Parathyroid adenoma (tissue), 2 donors: Measurements from ENCODE around the gene DIPK1A.

ENCODE experiments used
- H2AFZ ChIP-seq: fragments of 300-600 bp; sonication (generic); one replicate; pipeline ENCODE4 v1.7.0; 2017; ENCODE audit warnings: antibody characterized with exemption, mild to moderate bottlenecking
- H3K27ac ChIP-seq: fragments of 300-600 bp; sonication (generic); one replicate; pipeline ENCODE4 v1.7.0; 2017
- H3K27me3 ChIP-seq: fragments of 300-600 bp; sonication (generic); one replicate; pipeline ENCODE4 v1.7.0; 2017; ENCODE audit warnings: low read length; ENCODE audit not compliant: control insufficient read depth, insufficient read depth
- H3K36me3 ChIP-seq: fragments of 300-600 bp; sonication (generic); one replicate; pipeline ENCODE4 v1.7.0; 2017; ENCODE audit warnings: low read length; ENCODE audit not compliant: control insufficient read depth, insufficient read depth
- H3K4me1 ChIP-seq: fragments of 300-600 bp; sonication (generic); one replicate; pipeline ENCODE4 v1.7.0; 2017; ENCODE audit warnings: control low read depth
- H3K4me2 ChIP-seq: fragments of 300-600 bp; sonication (generic); one replicate; pipeline ENCODE4 v1.7.0; 2017; ENCODE audit warnings: low read length
- H3K4me3 ChIP-seq: fragments of 300-600 bp; sonication (generic); one replicate; pipeline ENCODE4 v1.7.0; 2017; ENCODE audit warnings: low read depth, low read length
- H3K79me2 ChIP-seq: fragments of 300-600 bp; sonication (generic); one replicate; pipeline ENCODE4 v1.7.0; 2017; ENCODE audit warnings: control low read depth
- H3K9ac ChIP-seq: fragments of 300-600 bp; sonication (generic); one replicate; pipeline ENCODE4 v1.7.0; 2017; ENCODE audit warnings: mild to moderate bottlenecking
- H3K9me3 ChIP-seq: fragments of 300-600 bp; sonication (generic); one replicate; pipeline ENCODE4 v1.7.0; 2017; ENCODE audit warnings: low read length; ENCODE audit not compliant: control insufficient read depth
- TF ChIP-seq, protein P1 (sequence below): fragments of 300-600 bp; sonication (generic); IDR thresholded peaks from one replicate; pipeline ENCODE4 v1.7.0; 2017; ENCODE audit warnings: antibody characterized with exemption, mild to moderate bottlenecking
- donor health status: primary hyperparathyroidism.

Gene DIPK1A

DNA sequence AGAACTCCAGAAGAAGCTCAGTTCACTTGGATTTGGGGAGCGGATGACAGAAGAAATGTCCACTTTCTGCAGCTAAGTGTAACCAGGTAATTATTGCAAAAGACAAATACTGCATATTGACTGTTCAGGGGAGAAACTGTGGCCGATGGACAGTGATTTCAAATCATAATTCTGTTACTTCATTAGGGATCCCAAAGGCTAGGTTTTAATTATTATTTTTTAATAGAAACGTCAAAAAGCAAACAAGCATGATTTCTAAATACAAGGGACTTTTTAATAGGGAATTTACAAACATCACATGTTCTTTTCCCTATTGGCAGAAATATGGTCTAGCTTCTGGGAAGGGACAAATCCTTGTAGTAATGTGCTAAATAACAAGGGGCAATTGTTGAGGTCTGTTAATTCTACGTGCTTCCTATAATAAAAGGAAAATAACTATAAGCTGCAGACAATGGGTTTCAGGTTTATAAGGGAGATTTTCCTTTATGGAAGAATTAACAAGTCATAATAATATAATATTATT, 15.5 kb downstream of the DIPK1A start:
- no peak overlapping the region for H3K9ac ChIP-seq
- H3K27ac ChIP-seq, result no peak overlapping the region
- TF ChIP-seq, protein P1, sequence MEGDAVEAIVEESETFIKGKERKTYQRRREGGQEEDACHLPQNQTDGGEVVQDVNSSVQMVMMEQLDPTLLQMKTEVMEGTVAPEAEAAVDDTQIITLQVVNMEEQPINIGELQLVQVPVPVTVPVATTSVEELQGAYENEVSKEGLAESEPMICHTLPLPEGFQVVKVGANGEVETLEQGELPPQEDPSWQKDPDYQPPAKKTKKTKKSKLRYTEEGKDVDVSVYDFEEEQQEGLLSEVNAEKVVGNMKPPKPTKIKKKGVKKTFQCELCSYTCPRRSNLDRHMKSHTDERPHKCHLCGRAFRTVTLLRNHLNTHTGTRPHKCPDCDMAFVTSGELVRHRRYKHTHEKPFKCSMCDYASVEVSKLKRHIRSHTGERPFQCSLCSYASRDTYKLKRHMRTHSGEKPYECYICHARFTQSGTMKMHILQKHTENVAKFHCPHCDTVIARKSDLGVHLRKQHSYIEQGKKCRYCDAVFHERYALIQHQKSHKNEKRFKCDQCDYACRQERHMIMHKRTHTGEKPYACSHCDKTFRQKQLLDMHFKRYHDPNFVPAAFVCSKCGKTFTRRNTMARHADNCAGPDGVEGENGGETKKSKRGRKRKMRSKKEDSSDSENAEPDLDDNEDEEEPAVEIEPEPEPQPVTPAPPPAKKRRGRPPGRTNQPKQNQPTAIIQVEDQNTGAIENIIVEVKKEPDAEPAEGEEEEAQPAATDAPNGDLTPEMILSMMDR, result no peak
- no peaks in the 10 kb centered on the region for H3K36me3 ChIP-seq
- no peaks in the 10 kb centered on the region for H3K79me2 ChIP-seq
- H3K4me2 ChIP-seq, result no peak overlapping the region
- no peak overlapping the region for H3K4me3 ChIP-seq
- no peaks in the 10 kb centered on the region for H3K4me1 ChIP-seq
- H3K9me3 ChIP-seq, result no peaks in the 10 kb centered on the region
- H2AFZ ChIP-seq, result no peak overlapping the region
- no peaks in the 10 kb centered on the region for H3K27me3 ChIP-seq

DNA sequence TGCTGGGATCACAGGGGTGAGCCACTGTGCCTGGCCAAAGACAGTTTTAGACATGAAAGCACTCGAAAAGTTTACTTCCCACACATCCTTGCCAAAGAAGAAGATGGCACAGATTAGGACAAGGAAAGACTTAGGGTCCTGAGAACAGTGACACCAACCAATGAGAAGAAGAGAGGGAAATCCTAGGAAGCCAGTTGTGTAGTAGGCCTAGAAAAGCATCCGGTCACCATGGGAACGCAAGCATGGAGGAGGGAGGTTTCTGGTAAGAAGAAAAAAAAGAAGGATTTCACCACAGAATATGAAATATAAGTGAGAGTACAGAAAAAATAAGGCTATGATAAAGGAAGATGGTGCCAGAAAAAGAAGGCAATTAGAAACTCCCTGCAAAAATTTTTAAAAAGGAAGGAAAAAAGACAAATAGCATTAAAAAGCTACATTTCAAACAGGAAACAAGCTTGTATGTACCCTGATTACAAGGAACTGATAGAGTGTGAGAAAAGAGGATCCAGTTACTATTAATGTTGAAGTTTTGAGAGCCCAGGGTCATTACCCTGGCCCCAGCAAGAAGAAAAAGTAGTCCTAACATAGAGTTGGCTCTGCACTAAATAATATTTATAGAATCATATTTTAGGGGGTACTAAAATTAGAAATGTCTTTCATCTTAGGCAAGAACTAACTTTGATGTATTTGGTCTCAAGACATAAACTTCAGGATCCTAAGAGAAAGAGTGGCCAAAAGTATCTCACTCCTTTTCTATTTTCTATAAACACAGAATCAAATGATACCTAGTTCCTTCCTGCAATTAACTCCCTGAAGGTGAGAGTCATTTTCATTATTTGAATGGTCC, 16.1 kb downstream of the DIPK1A start:
- no peaks in the 10 kb centered on the region for H3K4me1 ChIP-seq
- H3K4me3 ChIP-seq, result no peak overlapping the region
- H3K27me3 ChIP-seq, result no peaks in the 10 kb centered on the region
- peak overlapping the region; percentile 46 for H2AFZ ChIP-seq
- H3K4me2 ChIP-seq, result no peak overlapping the region
- H3K36me3 ChIP-seq, result no peaks in the 10 kb centered on the region
- peak overlapping the region; percentile 29 for H3K27ac ChIP-seq
- peaks cover 3% of the 10 kb centered on the region for H3K79me2 ChIP-seq
- H3K9ac ChIP-seq, result no peak overlapping the region
- TF ChIP-seq, protein P1, result no peak
- H3K9me3 ChIP-seq, result no peaks in the 10 kb centered on the region

DNA sequence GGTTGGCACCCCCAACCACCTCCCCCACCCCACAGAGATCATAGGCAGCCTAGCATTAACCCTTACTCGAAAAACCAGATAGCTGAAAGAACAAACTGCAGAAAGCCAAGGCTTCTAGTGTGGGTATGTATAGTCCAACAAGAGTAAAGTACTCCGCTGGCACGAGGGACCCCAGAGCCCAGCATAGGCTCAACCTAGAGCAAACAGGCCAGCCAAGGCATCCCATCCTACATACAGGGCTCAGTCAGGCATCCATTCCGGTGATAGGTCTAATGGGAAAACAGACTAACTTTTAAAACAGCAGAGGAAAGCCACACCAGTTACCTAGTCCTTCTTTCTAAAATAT, 17.8 kb downstream of the DIPK1A start:
- Histone ChIP-seq H3K9ac (no peak overlapping the region), H3K4me1 (no peaks in the 10 kb centered on the region)

DNA sequence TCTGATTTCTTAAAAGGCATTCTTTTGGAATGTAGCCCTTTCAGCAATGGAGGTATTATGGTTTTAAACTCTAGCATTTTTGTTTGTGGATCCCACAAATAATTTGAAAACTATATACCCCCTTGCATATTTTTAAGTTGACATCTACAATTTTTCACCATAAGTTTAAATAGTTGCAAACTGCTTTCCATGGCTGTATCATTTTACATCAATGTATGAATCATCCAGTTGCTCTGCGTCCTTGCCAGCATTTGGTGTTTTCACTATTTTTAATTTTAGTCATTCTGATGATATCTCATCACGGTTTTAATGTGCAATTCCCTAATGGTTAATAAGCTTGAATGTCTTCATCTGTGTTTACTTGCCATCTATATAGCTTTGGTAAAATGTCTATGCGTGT, 20.7 kb downstream of the DIPK1A start:
- no peaks in the 10 kb centered on the region for H3K4me1 ChIP-seq
- H3K27ac ChIP-seq, result no peak overlapping the region

More for the DNA sequence above, 17.8 kb downstream of the DIPK1A start:
- TF ChIP-seq, protein P1, result no peak
- no peaks in the 10 kb centered on the region for H3K27me3 ChIP-seq
- H2AFZ ChIP-seq, result no peak overlapping the region
- H3K79me2 ChIP-seq, result peaks cover 8% of the 10 kb centered on the region
- H3K27ac ChIP-seq, result no peak overlapping the region
- no peak overlapping the region for H3K4me3 ChIP-seq
- H3K4me2 ChIP-seq, result no peak overlapping the region
- no peaks in the 10 kb centered on the region for H3K36me3 ChIP-seq
- H3K9me3 ChIP-seq, result no peaks in the 10 kb centered on the region

More for the DNA sequence above, 20.7 kb downstream of the DIPK1A start:
- H3K4me3 ChIP-seq, result no peak overlapping the region
- no peaks in the 10 kb centered on the region for H3K27me3 ChIP-seq
- H3K9ac ChIP-seq, result no peak overlapping the region
- H3K4me2 ChIP-seq, result no peak overlapping the region
- peaks cover 10% of the 10 kb centered on the region for H3K79me2 ChIP-seq
- TF ChIP-seq, protein P1, result no peak
- no peaks in the 10 kb centered on the region for H3K9me3 ChIP-seq
- H2AFZ ChIP-seq, result no peak overlapping the region
- H3K36me3 ChIP-seq, result no peaks in the 10 kb centered on the region
